ELR (cell line): ENCODE measurements around the gene TENM4.

ENCODE experiments used
- DNase-seq: peaks from one replicate; pipeline ENCODE4 v3.0.0-alpha.2; 2015; ENCODE audit warnings: low read depth

Gene TENM4

GRCh38 chr11:79083352-79083751 lies 357.5 kb downstream of the TENM4 start:
- DNase-seq: no peak

GRCh38 chr11:79082907-79083306 lies 357.9 kb downstream of the TENM4 start:
- DNase-seq: no peak

- DNase-seq: no peak
Observed at GRCh38 chr11:79082280-79082679, 358.6 kb downstream of the TENM4 start.

- peak; percentile 35 for DNase-seq
Observed at GRCh38 chr11:79081471-79082031, 359.3 kb downstream of the TENM4 start.

GRCh38 chr11:79080551-79080950 lies 360.3 kb downstream of the TENM4 start:
- no peak for DNase-seq

GRCh38 chr11:79078999-79079398 lies 361.8 kb downstream of the TENM4 start:
- no peak for DNase-seq

GRCh38 chr11:79078456-79078855 lies 362.4 kb downstream of the TENM4 start:
- DNase-seq: no peak

- no peak for DNase-seq
Observed at GRCh38 chr11:79077702-79078330, 363.0 kb downstream of the TENM4 start.

GRCh38 chr11:79076526-79077115 lies 364.2 kb downstream of the TENM4 start:
- peak; percentile 43 for DNase-seq

GRCh38 chr11:79074547-79074946 lies 366.3 kb downstream of the TENM4 start:
- DNase-seq: no peak

- DNase-seq: no peak
Observed at GRCh38 chr11:79071190-79071589, 369.6 kb downstream of the TENM4 start.

GRCh38 chr11:79070518-79070917 lies 370.3 kb downstream of the TENM4 start:
- no peak for DNase-seq

- DNase-seq: no peak
Observed at GRCh38 chr11:79069504-79069903, 371.3 kb downstream of the TENM4 start.

- no peak for DNase-seq
Observed at GRCh38 chr11:79068356-79068755, 372.5 kb downstream of the TENM4 start.

GRCh38 chr11:79067352-79067679 lies 373.5 kb downstream of the TENM4 start:
- DNase-seq: no peak

GRCh38 chr11:79066456-79067351 lies 374.1 kb downstream of the TENM4 start:
- no peak for DNase-seq

GRCh38 chr11:79062814-79063762 lies 377.7 kb downstream of the TENM4 start:
- DNase-seq: peak; percentile 15

GRCh38 chr11:79060081-79060953 lies 380.5 kb downstream of the TENM4 start:
- no peak for DNase-seq

- no peak for DNase-seq
Observed at GRCh38 chr11:79059141-79059540, 381.7 kb downstream of the TENM4 start.

- DNase-seq: no peak
Observed at GRCh38 chr11:79055856-79056631, 384.8 kb downstream of the TENM4 start.
